Measurements from ENCODE around the gene LAMA2.

DNA sequence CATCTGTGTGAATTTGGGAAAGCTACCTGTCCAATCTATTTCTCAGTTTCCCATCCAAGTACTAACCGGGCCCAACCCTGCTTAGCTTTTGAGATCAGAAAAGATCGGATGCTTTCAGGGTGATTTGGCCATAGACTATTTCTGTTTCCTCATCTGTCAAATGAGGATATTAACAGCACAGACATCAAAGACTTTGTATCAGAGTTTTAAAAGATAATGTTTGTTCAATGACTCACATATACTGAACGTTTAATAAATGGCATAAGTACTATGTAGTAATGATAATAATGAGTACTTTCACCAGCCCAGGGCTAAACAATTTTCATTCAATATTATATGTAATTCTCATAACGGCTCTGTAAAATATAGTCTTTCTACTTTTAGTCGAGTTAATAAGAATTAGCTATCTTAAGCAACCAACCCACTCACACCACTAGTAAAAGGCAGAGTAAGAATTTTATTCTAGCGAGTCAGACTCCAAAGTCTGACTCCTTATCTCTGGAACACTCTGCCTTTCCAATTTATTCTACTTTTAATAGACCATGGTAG, 610.5 kb downstream of the LAMA2 start:
- TF ChIP-seq, protein P1, sequence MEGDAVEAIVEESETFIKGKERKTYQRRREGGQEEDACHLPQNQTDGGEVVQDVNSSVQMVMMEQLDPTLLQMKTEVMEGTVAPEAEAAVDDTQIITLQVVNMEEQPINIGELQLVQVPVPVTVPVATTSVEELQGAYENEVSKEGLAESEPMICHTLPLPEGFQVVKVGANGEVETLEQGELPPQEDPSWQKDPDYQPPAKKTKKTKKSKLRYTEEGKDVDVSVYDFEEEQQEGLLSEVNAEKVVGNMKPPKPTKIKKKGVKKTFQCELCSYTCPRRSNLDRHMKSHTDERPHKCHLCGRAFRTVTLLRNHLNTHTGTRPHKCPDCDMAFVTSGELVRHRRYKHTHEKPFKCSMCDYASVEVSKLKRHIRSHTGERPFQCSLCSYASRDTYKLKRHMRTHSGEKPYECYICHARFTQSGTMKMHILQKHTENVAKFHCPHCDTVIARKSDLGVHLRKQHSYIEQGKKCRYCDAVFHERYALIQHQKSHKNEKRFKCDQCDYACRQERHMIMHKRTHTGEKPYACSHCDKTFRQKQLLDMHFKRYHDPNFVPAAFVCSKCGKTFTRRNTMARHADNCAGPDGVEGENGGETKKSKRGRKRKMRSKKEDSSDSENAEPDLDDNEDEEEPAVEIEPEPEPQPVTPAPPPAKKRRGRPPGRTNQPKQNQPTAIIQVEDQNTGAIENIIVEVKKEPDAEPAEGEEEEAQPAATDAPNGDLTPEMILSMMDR (IDR thresholded peaks at IDR 0.05), result no peak
- TF ChIP-seq POLR2A (IDR thresholded peaks at IDR 0.05), result no peak
